GM12875 (cell line): ENCODE results near the gene POP4.
A peak's percentile ranks its signal among the peaks of the same experiment; 100 is the strongest.

ENCODE experiments used
- H3K4me3 ChIP-seq: one replicate; pipeline ENCODE4 v1.5.1; 2011; ENCODE audit warnings: low read depth, low read length, control low read depth
- CTCF ChIP-seq: IDR thresholded peaks from 2 replicates; pipeline ENCODE4 v1.5.1; 2011; ENCODE audit warnings: low read depth, mild to moderate bottlenecking, control low read depth, inconsistent platforms, low read length, moderate library complexity, borderline replicate concordance; ENCODE audit not compliant: insufficient read depth

POP4 gene

DNA sequence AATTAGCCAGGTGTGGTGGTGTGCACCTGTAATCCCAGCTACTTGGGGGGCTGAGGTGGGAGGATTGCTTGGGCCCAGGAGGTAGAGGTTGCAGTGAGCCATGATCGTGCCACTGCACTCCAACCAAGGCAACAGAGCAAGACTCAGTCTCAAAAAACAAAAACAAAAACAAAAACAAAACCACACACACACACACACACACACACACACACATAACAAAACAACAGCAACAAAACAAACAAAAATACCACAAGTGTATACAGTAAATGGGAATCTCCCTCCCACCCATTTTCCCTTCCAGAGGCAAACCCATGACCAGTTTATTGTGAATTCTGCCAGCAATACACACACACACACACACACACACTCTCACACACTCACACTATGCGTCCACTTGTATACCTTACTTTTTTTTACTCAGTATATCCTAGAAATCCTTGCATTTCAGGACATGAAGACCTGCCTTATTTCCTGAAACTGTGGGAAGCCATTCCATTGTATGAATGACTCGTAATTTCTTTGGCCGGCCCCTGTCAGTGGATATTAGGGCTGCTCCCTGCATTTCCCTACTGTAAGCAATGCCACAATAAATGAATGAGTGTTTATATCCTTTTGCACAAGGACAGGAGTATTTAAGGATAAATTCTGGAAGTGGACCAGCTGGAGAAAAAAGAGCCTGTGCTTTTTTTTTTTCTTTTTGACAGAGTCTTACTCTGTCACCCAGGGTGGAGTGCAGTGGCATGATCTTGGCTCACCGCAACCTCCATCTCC, 52.3 kb downstream of the POP4 start:
- no peak for TF ChIP-seq CTCF
- no peak overlapping the region for H3K4me3 ChIP-seq

DNA sequence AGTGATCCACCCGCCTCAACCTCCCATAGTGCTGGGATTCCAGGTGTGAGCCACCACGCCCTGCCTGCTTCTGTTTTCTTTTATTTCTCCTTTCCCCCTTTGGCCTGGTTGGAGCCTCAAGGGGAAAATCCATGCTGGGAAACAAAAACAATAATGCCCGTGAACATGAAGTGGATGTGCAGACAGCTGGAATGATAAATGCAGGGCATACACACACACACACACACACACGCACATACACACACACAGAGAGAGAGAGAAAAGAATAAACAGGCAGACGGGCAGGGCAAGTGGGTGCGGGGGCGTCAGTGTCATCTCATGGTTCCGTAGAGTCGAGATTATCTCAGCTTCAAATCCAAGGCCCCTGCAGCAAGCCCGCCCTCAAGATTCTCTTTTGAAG, 54.8 kb downstream of the POP4 start:
- no peak overlapping the region for H3K4me3 ChIP-seq
- no peak for TF ChIP-seq CTCF

DNA sequence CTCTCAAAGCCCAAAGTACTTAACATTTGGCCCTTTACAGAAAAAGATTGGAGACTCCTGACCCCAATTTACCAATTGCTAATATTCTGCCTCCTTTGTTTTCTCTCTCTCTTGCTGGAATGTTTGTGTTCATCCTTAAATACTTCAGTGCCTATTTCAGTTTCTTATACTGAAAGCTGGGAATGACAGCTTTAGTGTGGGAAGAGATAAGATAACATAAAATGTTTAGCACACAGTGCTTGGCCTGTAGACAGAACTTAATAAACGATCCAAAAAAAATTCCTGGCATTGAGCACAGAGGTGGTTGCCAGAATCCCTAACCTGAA, 56.2 kb downstream of the POP4 start:
- no peak overlapping the region for H3K4me3 ChIP-seq
- TF ChIP-seq CTCF: no peak

GRCh38 chr19:29662604-29663404, 56.7 kb downstream of the POP4 start:
- no peak overlapping the region for H3K4me3 ChIP-seq
- no peak for TF ChIP-seq CTCF

- TF ChIP-seq CTCF: no peak
- no peak overlapping the region for H3K4me3 ChIP-seq
These were observed 58.0 kb downstream of the POP4 start for GRCh38 chr19:29663861-29664752.

DNA sequence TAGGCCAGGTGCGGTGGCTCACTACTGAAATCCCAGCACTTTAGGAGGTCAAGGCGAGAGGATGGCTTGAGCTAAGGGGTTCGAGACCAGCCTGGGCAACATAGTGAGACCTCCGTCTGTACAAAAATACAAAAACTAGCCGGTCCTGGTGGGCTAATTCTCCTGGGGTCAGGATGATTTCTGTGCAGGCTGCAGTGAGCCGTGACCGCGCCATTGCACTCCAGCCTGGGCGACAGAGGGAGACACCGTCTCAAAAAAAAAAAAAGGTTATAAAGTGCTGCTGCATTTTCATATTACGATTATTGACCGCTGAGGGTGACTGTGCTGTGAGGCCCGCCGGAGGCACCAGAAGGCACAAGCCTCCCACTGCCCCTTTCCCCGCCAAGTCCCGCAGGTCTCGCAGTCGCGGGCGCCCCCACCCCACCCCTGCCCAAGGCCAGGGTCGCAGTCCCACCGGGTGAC, 58.7 kb downstream of the POP4 start:
- TF ChIP-seq CTCF: 0 out of 2 replicates have a peak, but pooled peaks have one; percentile 25
- H3K4me3 ChIP-seq: peak overlapping the region; percentile 96
